K562 (cell line): ENCODE results near the gene IFI27L2. TPM values are rescaled to one million over a fixed set of nuclear protein-coding genes. Genes with fewer than 3 reads are reported as not detected.

Experiments
- ATAC-seq: fragments of 200-7000 bp; cut with Tn5 transposase; 3 replicates; pipeline ENCODE4 v1.9.1; 2020; ENCODE audit warnings: moderate library complexity
- BruUV-seq: library from RNA; stranded (reverse); fragments of 400-500 nt; replicated peaks from 2 replicates; lab custom pipeline; 2021; lab: Mats Ljungman, UMichigan
- CTCF ChIA-PET: fragments of 300-600 bp; formaldehyde crosslinking; extraction: SDS; loops from one replicate; lab custom pipeline; 2021; ENCODE audit warnings: low intra/inter-chr PET ratio; lab: Yijun Ruan, JAX
- POLR2A ChIA-PET: fragments of 300-600, 350-650 bp; sonication (Branson Sonifier 250); formaldehyde crosslinking; extraction: SDS; loops from one replicate; lab custom pipeline; 2021; ENCODE audit warnings: antibody characterized with exemption, inconsistent platforms; lab: Yijun Ruan, JAX
- DNase-seq, 4 experiments: peaks; one replicate each; pipeline versions ENCODE4 v3.0.0 to v3.0.0-alpha.2; 2011 to 2018; ENCODE audit warnings: low spot score in 3 of 4, mixed read lengths in 3 of 4; ENCODE audit errors: extremely low read depth in 1 of 4
- FAIRE-seq: peaks from 2 replicates; lab custom pipeline; 2011; peaks lifted over from hg19 to GRCh38; lab: Jason Lieb, UNC
- H2AFZ ChIP-seq: 2 replicates; pipeline ENCODE4 v1.6.0; 2011; ENCODE audit warnings: low read depth, low read length, control low read depth, inconsistent platforms
- H3K27ac ChIP-seq: fragments of 200-600 bp; 3 replicates; pipeline ENCODE4 v1.8.0; 2011; ENCODE audit warnings: low read depth, mild to moderate bottlenecking, control low read depth, inconsistent platforms, low read length, moderate library complexity, mixed read lengths; ENCODE audit errors: extremely low read depth
- H3K27me3 ChIP-seq, 2 experiments: fragments of 300-600 bp in 1 of 2; 2 replicates in 1 of 2; 3 replicates in 1 of 2; pipeline versions ENCODE4 v1.6.0 to v1.8.0; 2011; ENCODE audit warnings: inconsistent platforms in 2 of 2, low read length in 2 of 2, mild to moderate bottlenecking in 1 of 2, mixed read lengths in 1 of 2, moderate library complexity in 1 of 2; ENCODE audit not compliant: control insufficient read depth in 2 of 2, insufficient read depth in 2 of 2
- H3K36me3 ChIP-seq: fragments of 300-600 bp; 3 replicates; pipeline ENCODE4 v1.8.0; 2011; ENCODE audit warnings: mild to moderate bottlenecking, low read length, inconsistent platforms; ENCODE audit not compliant: control insufficient read depth, insufficient read depth
- H3K4me1 ChIP-seq, 2 experiments: fragments of 200-600 bp in 1 of 2; replicated peaks in 1 of 2; 2 replicates in 1 of 2; 3 replicates in 1 of 2; pipeline versions ENCODE4 v1.5.1 to v1.8.0; 2011; ENCODE audit warnings: inconsistent platforms in 2 of 2, low read length in 2 of 2, mild to moderate bottlenecking in 1 of 2, mixed read lengths in 1 of 2, moderate library complexity in 1 of 2; ENCODE audit not compliant: control insufficient read depth in 2 of 2, insufficient read depth in 2 of 2
- H3K4me2 ChIP-seq: 2 replicates; pipeline ENCODE4 v1.6.1; 2011; ENCODE audit warnings: low read length, control low read depth, inconsistent platforms, mixed read lengths; ENCODE audit not compliant: insufficient read depth
- H3K4me3 ChIP-seq: fragments of 200-600 bp; sonication (generic), shearing (Covaris generic); 2 replicates; pipeline ENCODE4 v1.5.1; 2016; ENCODE audit warnings: control low read depth, inconsistent platforms
- H3K79me2 ChIP-seq: fragments of 200-600 bp; 3 replicates; pipeline ENCODE4 v1.8.0; 2011; ENCODE audit warnings: low read length, inconsistent platforms; ENCODE audit not compliant: control insufficient read depth, insufficient read depth
- H3K9ac ChIP-seq, 2 experiments: 2 replicates each; pipeline versions ENCODE4 v1.6.0 to v1.6.1; 2011; ENCODE audit warnings: low read depth in 2 of 2, low read length in 2 of 2, control low read depth in 1 of 2, inconsistent platforms in 1 of 2, mild to moderate bottlenecking in 1 of 2, mixed read lengths in 1 of 2; ENCODE audit not compliant: insufficient read depth in 1 of 2
- H3K9me1 ChIP-seq: one replicate; pipeline ENCODE4 v1.6.0; 2011; ENCODE audit warnings: inconsistent platforms, mild to moderate bottlenecking, low read length, moderate library complexity; ENCODE audit not compliant: control insufficient read depth, insufficient read depth
- H3K9me3 ChIP-seq: replicated peaks from 2 replicates; pipeline ENCODE4 v1.5.1; 2011; ENCODE audit warnings: low read depth, low read length, inconsistent platforms; ENCODE audit not compliant: control insufficient read depth, insufficient read depth
- H4K20me1 ChIP-seq: replicated peaks from 2 replicates; pipeline ENCODE4 v1.6.1; 2011; ENCODE audit warnings: low read length, inconsistent platforms, mixed read lengths; ENCODE audit not compliant: control insufficient read depth, insufficient read depth
- ATF3 ChIP-seq, 2 experiments: fragments of 450-650 bp in 1 of 2; sonication (generic) in 1 of 2; formaldehyde crosslinking in 1 of 2; IDR thresholded peaks in 1 of 2; conservative IDR thresholded peaks in 1 of 2; 2 replicates each; pipeline versions ENCODE4 v1.6.1 to v1.8.1; 2016 to 2023; ENCODE audit warnings: mild to moderate bottlenecking in 2 of 2, moderate library complexity in 2 of 2, inconsistent platforms in 1 of 2, missing genetic modification reagents in 1 of 2
- ATF7 ChIP-seq: fragments of 450-650 bp; IDR thresholded peaks from 2 replicates; pipeline ENCODE4 v1.7.1; 2014; ENCODE audit warnings: mild to moderate bottlenecking, moderate library complexity
- BCL6 ChIP-seq: fragments of 250-450 bp; sonication (Bioruptor Pico); IDR thresholded peaks from 2 replicates; pipeline ENCODE4 v1.4.0; 2020
- BRF2 ChIP-seq: IDR thresholded peaks from 3 replicates; pipeline ENCODE4 v1.6.1; 2011; ENCODE audit warnings: borderline replicate concordance, mild to moderate bottlenecking; ENCODE audit not compliant: insufficient read length, insufficient read depth
- HSF4 ChIP-seq: fragments of 250-450 bp; sonication (Bioruptor Pico); IDR thresholded peaks from 2 replicates; pipeline ENCODE4 v2.1.2; 2022; ENCODE audit warnings: mild to moderate bottlenecking, moderate library complexity, borderline replicate concordance
- NFE2 ChIP-seq: IDR thresholded peaks from 2 replicates; pipeline ENCODE4 v1.6.1; 2014; ENCODE audit warnings: antibody characterized with exemption, low read depth
- POU5F1 ChIP-seq: fragments of 150-350 bp; IDR thresholded peaks from 2 replicates; pipeline ENCODE4 v1.6.1; 2014; ENCODE audit warnings: borderline replicate concordance, low read length, low read depth, mild to moderate bottlenecking; ENCODE audit not compliant: partially characterized antibody
- RBFOX2 ChIP-seq: fragments of 200-400 bp; formaldehyde crosslinking; IDR thresholded peaks from 2 replicates; pipeline ENCODE4 v1.6.1; 2017; ENCODE audit warnings: low read depth, mild to moderate bottlenecking, low read length, moderate library complexity
- STAG1 ChIP-seq: sonication (generic); formaldehyde crosslinking; IDR thresholded peaks from 2 replicates; pipeline ENCODE4 v1.5.0; 2020; ENCODE audit warnings: missing genetic modification reagents, borderline replicate concordance
- ZNF197 ChIP-seq: fragments of 200-800 bp; sonication (Bioruptor generic); IDR thresholded peaks from 2 replicates; pipeline ENCODE4 v1.6.1; 2016; ENCODE audit warnings: low read depth, missing genetic modification characterization, missing compliant biosample characterization
- ZNF282 ChIP-seq: sonication (generic); formaldehyde crosslinking; IDR thresholded peaks from 2 replicates; pipeline ENCODE4 v1.8.1; 2023; ENCODE audit warnings: missing genetic modification reagents
- ZNF584 ChIP-seq: fragments of 200-800 bp; sonication (Bioruptor generic); IDR thresholded peaks from 2 replicates; pipeline ENCODE4 v1.6.1; 2016; ENCODE audit warnings: low read depth, mild to moderate bottlenecking, missing genetic modification characterization, missing compliant biosample characterization
- ZNF695 ChIP-seq: fragments of 450-650 bp; formaldehyde crosslinking; IDR thresholded peaks from 2 replicates; pipeline ENCODE4 v1.4.0; 2020; ENCODE audit warnings: mild to moderate bottlenecking, moderate library complexity
- ZNF717 ChIP-seq: fragments of 250-450 bp; sonication (Bioruptor Pico); IDR thresholded peaks from 2 replicates; pipeline ENCODE4 v1.5.0; 2021
- WGBS: fragments of 100-300 bp; shearing (Covaris generic); methylation state at CpG from one replicate; pipeline ENCODE4 v1.1.6; 2016; ENCODE audit warnings: low coverage, mixed read lengths; ENCODE audit not compliant: insufficient coverage; ENCODE audit errors: missing lambda C conversion rate; 5-methylcytosine and 5-hydroxymethylcytosine counted together
- in situ Hi-C: fragments of 300-500 bp; cut with MboI; formaldehyde crosslinking; loops from 4 replicates; pipeline ENCODE4 v1.15.0; 2018; ENCODE audit warnings: inconsistent platforms, mixed read lengths
- intact Hi-C: fragments of 100-400 bp; cut with micrococcal nuclease; formaldehyde crosslinking; loops from 2 replicates; pipeline ENCODE4 v1.14.2; 2022
- polyA plus RNA-seq, 8 experiments: library from polyadenylated mRNA; depleted of rRNA in 4 of 8; stranded (reverse) in 5 of 8; unstranded in 3 of 8; fragments of >200 nt; fragmentation: Nextera tagmentation in 2 of 8; fragmentation: Illumina TruSeq in 1 of 8; extraction: Ambion mirVana in 2 of 8; extraction: Trizol in 1 of 8; gene quantifications; 2 replicates each; pipeline versions ENCODE4 v1.2.1 to v1.2.3, GENCODE V29; 2011 to 2014; ENCODE audit warnings: inconsistent platforms in 1 of 8, missing spikeins in 1 of 8
- total RNA-seq, 7 experiments: library from RNA; depleted of rRNA in 6 of 7; stranded (reverse); fragments of >200 nt in 6 of 7; fragmentation: Illumina TruSeq in 2 of 7; extraction: Trizol in 2 of 7; gene quantifications; 2 replicates each; pipeline versions ENCODE4 v1.2.1 to v1.2.3, GENCODE V29; 2011 to 2021; ENCODE audit warnings: low replicate concordance in 1 of 7

Gene IFI27L2
- total and polyA plus RNA-seq, 9 of the 15 experiments (the other 6 are each of a cell fraction or from before 2014, with no cell fraction given) = 1.0 to 9.3 (median 4.1) TPM

DNA sequence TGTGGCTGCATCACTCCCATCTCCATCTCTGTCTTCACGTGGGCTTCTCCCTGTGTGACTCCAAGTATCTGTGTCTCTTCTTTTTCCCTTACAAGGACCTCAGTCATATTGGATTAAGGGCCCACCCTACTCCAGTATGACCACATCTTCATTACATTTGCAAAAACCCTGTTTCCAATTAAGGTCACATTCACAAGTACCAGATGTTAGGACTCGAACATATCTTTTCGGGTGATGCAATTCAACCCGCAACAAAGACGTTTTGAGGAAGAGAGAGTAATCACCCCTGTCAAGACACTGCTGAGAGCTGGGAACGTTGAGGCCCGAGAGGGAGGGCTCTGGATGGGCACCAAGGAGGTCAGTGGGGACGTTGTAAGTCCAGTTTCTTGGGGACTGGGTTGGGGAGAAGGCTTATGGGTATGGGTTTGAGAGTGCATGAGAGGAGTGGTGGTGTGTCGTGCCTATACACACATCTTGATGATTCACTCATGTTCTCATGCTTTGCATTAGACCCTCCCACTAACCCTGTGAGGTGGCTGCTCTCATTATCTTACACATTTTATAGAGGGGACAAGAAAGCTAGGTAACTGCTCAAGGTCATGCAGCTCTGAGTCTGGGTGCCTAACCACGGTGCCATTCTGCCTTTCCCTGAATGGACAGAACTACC is 30.9 kb downstream of the IFI27L2 start:
- BruUV-seq = no TSS peak
- FAIRE-seq = no peak
- ChIA-PET POLR2A (interaction anchor here (0.6 to 0.7 kb wide), 2 partner anchors 388 to 451 kb away, joined by 3 read pairs; no protein-coding TSS in a partner anchor), CTCF (no interaction called here)
- H3K4me3 ChIP-seq = no peak overlapping the region
- H3K79me2 ChIP-seq = no peaks in the 10 kb centered on the region
- H3K36me3 ChIP-seq = no peaks in the 10 kb centered on the region
- H3K9me3 ChIP-seq = no peaks in the 10 kb centered on the region
- intact Hi-C loops = no loop called here
- no peak overlapping the region for H2AFZ ChIP-seq
- in situ Hi-C loops = no loop called here
- H3K4me1 ChIP-seq = no peaks in the 10 kb centered on the region
- H3K27me3 ChIP-seq = no peaks in the 10 kb centered on the region
- no peak overlapping the region for H3K9ac ChIP-seq
- DNase-seq = no peak
- ATAC-seq = no peak
- no peak overlapping the region for H3K4me2 ChIP-seq
- H3K27ac ChIP-seq = no peak overlapping the region
- H3K9me1 ChIP-seq = peaks cover 2% of the 10 kb centered on the region
- H4K20me1 ChIP-seq = no peaks in the 10 kb centered on the region
- WGBS = 32% methylated on average over 10 of the region's 10 CpGs
- 0 out of 2 replicates have a peak, but pooled peaks have one; percentile 21 for TF ChIP-seq ATF3 (IDR thresholded peaks at IDR 0.05)
- TF ChIP-seq ATF3 (CRISPR knock-in tag; conservative IDR thresholded peaks at IDR 0.05) = no peak
- TF ChIP-seq ZNF717 = no peak

DNA sequence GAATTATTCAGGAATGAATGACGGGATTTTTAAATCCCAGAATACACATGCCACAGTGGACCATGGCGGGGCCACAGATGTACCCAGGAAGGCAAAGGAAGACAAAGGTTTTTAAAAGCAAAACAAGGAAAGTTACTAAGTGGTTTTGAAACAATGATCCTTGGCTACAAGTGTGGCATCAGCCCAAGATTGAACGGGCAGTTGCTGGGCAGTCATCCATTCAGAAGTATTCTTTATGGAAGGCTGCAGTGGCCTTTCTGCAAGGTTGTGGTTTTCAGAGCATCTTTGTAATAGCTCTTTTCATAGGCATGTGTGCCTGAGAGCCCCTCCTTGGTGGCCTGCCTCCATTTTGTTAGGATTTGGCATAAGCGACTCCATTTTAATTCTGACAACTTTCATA is 32.3 kb downstream of the IFI27L2 start:
- H4K20me1 ChIP-seq = no peaks in the 10 kb centered on the region
- no peak overlapping the region for H3K27ac ChIP-seq
- ChIA-PET POLR2A (interaction anchor here (1.4 kb wide), 1 partner anchor 13 kb away, joined by 3 read pairs; no protein-coding TSS in a partner anchor), CTCF (no interaction called here)
- intact Hi-C loops = no loop called here
- no peak for DNase-seq
- no peaks in the 10 kb centered on the region for H3K4me1 ChIP-seq
- no peaks in the 10 kb centered on the region for H3K9me1 ChIP-seq
- no peak for ATAC-seq
- H3K9me3 ChIP-seq = no peaks in the 10 kb centered on the region
- no peak overlapping the region for H2AFZ ChIP-seq
- H3K4me2 ChIP-seq = no peak overlapping the region
- H3K9ac ChIP-seq = no peak overlapping the region
- WGBS = 87% methylated on average over 3 of the region's 4 CpGs
- no peaks in the 10 kb centered on the region for H3K27me3 ChIP-seq
- BruUV-seq = no TSS peak
- H3K4me3 ChIP-seq = no peak overlapping the region
- in situ Hi-C loops = no loop called here
- no peak for FAIRE-seq
- no peaks in the 10 kb centered on the region for H3K79me2 ChIP-seq
- H3K36me3 ChIP-seq = no peaks in the 10 kb centered on the region
- TF ChIP-seq ATF7 (no peak), BRF2 (no peak), ZNF695 (no peak), RBFOX2 (no peak), ZNF282 (CRISPR knock-in tag) (no peak), BCL6 (CRISPR knock-in tag) (no peak), ZNF584 (no peak), NFE2 (no peak), HSF4 (CRISPR knock-in tag) (no peak), STAG1 (CRISPR knock-in tag) (no peak), POU5F1 (no peak), ZNF197 (no peak)
